HL-60 (cell line): ENCODE results near the gene ATXN2L.

Experiments
- DNase-seq, 2 experiments: peaks; one replicate each; pipeline ENCODE4 v3.0.0-alpha.2; 2010 to 2020; ENCODE audit warnings: low read depth in 1 of 2, low spot score in 1 of 2
- H3K27ac ChIP-seq: fragments of 250-450 bp; sonication (Bioruptor Pico); replicated peaks from 2 replicates; pipeline ENCODE4 v1.5.1; 2020; ENCODE audit warnings: mild to moderate bottlenecking, moderate library complexity
- H3K27me3 ChIP-seq: fragments of 250-450 bp; sonication (Bioruptor Pico); 2 replicates; pipeline ENCODE4 v1.5.1; 2021; ENCODE audit warnings: mild to moderate bottlenecking, moderate library complexity; ENCODE audit not compliant: insufficient read depth, poor library complexity, severe bottlenecking
- H3K4me3 ChIP-seq: replicated peaks from 2 replicates; pipeline ENCODE4 v1.5.1; 2011; ENCODE audit warnings: mild to moderate bottlenecking, control low read depth, low read length; ENCODE audit not compliant: insufficient read depth
- GABPA ChIP-seq: IDR thresholded peaks from 2 replicates; pipeline ENCODE4 v1.6.1; 2012; ENCODE audit warnings: low read depth
- POLR2AphosphoS5 ChIP-seq: IDR thresholded peaks from 2 replicates; pipeline ENCODE4 v1.6.1; 2012; ENCODE audit warnings: low read depth
- REST ChIP-seq: IDR thresholded peaks from 2 replicates; pipeline ENCODE4 v1.6.1; 2012; ENCODE audit warnings: low read depth; ENCODE audit not compliant: insufficient replicate concordance
- SPI1 ChIP-seq: IDR thresholded peaks from 2 replicates; pipeline ENCODE4 v1.6.1; 2012; ENCODE audit warnings: low read depth, mild to moderate bottlenecking, borderline replicate concordance
- TF ChIP-seq, protein P1 (sequence below): IDR thresholded peaks from one replicate; pipeline ENCODE4 v1.5.1; 2011; ENCODE audit warnings: low read length, control low read depth, inconsistent platforms; ENCODE audit not compliant: insufficient read depth

The ATXN2L gene

DNA sequence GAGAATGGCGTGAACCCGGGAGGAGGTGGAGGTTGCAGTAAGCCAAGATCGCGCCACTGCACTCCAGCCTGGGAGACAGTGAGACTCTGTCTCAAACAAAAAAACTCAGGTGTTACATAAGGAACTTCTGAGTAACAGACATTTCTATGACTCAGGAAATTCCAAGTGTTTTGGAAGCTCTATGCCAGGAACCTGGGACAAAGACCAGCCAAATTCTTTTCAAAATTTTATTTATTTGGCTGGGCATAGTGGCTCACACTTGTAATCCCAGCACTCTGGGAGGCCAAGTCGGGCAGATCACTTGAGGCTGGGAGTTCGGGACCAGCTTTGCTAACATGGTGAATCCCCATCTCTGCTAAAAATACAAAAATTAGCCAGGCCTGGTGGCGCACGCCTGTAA lies 35.6 kb downstream of the ATXN2L start:
- no peak overlapping the region for H3K27ac ChIP-seq
- no peak for TF ChIP-seq GABPA
- TF ChIP-seq, protein P1, sequence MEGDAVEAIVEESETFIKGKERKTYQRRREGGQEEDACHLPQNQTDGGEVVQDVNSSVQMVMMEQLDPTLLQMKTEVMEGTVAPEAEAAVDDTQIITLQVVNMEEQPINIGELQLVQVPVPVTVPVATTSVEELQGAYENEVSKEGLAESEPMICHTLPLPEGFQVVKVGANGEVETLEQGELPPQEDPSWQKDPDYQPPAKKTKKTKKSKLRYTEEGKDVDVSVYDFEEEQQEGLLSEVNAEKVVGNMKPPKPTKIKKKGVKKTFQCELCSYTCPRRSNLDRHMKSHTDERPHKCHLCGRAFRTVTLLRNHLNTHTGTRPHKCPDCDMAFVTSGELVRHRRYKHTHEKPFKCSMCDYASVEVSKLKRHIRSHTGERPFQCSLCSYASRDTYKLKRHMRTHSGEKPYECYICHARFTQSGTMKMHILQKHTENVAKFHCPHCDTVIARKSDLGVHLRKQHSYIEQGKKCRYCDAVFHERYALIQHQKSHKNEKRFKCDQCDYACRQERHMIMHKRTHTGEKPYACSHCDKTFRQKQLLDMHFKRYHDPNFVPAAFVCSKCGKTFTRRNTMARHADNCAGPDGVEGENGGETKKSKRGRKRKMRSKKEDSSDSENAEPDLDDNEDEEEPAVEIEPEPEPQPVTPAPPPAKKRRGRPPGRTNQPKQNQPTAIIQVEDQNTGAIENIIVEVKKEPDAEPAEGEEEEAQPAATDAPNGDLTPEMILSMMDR, result no peak
- TF ChIP-seq POLR2AphosphoS5, result no peak
- no peak for TF ChIP-seq SPI1
- TF ChIP-seq REST, result no peak
- no peak for DNase-seq

DNA sequence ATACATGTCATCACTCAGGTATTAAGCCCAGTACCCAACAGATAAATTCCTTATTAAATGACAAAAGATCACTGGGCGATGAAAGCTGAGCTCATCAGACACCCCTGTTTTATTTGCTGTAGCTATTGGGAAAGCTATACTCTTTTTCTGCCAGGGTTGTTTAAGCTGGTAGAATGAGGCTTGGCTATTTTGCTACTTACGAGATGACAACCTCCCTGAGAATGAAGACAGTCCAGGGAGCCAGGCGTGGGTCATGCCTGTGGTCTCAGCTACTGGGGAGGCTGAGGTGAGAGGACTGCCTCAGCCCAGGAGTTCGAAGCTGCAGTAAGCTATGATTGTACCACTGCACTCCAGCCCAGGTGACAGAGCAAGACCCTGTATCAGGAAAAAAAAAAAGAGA lies 36.5 kb downstream of the ATXN2L start:
- Histone ChIP-seq H3K27ac (no peak overlapping the region), H3K4me3 (no peak overlapping the region), H3K27me3 (no peaks in the 10 kb centered on the region)
- DNase-seq, result no peak
- TF ChIP-seq POLR2AphosphoS5 (no peak), SPI1 (no peak), REST (no peak), GABPA (no peak)
- TF ChIP-seq, protein P1, result no peak

More for the DNA sequence above, 35.6 kb downstream of the ATXN2L start:
- Histone ChIP-seq H3K4me3 (no peak overlapping the region), H3K27me3 (no peaks in the 10 kb centered on the region)

GRCh38 chr16:28863929-28864793 lies 41.4 kb downstream of the ATXN2L start:
- peak overlapping the region; percentile 91 for H3K27ac ChIP-seq
- peak overlapping the region; percentile 91 for H3K4me3 ChIP-seq

DNA sequence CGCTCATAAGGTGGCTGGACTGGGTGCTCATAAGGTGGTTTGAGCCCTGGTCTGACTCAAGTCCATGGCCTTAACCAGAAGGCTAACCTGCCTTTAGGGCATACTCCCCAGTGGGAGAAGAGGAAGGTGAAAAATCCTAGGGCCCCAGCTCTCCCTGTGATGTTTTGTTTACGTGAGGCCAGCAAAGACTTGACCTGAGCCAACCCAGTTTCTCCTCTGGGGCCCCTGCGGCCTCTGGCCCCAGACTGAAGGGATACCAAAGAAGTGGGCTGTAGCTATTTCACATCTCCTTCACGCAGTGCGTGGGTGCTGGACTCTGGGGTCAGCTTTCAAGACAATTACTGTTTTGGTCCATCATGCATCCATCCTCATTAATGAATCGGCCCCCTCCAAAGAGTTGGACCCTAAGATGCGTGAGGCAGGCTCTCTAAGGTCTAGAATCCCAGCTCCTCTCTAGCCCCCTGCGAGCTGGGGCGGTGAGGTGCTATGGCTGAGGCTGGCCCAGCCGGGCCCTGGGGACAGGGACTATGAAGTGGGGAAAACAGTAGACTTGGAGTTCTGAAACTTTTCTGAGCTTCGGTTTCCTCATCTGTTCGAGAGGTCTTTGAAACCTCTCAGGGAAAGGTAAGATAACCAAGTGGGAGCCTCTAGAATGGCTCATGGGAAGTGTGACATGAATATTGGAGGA lies 42.3 kb downstream of the ATXN2L start:
- TF ChIP-seq, protein P1, result no peak
- no peak for TF ChIP-seq REST
- TF ChIP-seq SPI1, result no peak
- TF ChIP-seq POLR2AphosphoS5, result no peak
- TF ChIP-seq GABPA, result no peak
- DNase-seq, result no peak
- H3K4me3 ChIP-seq, result no peak overlapping the region
- H3K27me3 ChIP-seq, result no peaks in the 10 kb centered on the region
- no peak overlapping the region for H3K27ac ChIP-seq

More at GRCh38 chr16:28863929-28864793, 41.4 kb downstream of the ATXN2L start:
- H3K27me3 ChIP-seq, result no peaks in the 10 kb centered on the region
- peak in 1 of 2 experiments; percentile 13 for DNase-seq
- no peak for TF ChIP-seq SPI1
- peak; percentile 90; the same call in 1 of the 2 replicates for TF ChIP-seq GABPA
